AML-193 (cell line): Measurements from ENCODE around the gene VSIG8.

Source experiments
- DNase-seq, 2 experiments: peaks; one replicate each; lab custom pipeline; 2025; lab: John Stamatoyannopoulos, UW

VSIG8 gene

DNA sequence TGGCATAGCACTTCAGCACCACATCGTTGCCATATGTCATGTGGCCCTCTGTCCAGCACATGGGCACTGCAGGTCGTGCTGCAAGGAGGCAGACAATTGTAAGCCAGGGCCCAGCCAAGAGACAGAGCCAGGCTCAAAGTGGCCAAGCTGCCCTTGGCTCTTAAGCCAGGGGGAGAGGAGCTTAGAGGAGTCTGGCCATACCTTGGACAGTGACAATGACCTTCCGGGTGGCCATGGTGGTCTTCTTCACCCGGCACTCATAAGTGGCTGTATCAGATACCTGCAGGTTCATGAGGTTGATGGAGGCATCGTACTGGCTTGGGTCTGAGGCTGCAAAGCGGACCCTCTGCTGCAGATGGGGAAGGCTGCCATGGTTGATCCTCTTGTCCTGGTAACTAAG lies 4.6 kb downstream of the VSIG8 start:
- DNase-seq: no peak

DNA sequence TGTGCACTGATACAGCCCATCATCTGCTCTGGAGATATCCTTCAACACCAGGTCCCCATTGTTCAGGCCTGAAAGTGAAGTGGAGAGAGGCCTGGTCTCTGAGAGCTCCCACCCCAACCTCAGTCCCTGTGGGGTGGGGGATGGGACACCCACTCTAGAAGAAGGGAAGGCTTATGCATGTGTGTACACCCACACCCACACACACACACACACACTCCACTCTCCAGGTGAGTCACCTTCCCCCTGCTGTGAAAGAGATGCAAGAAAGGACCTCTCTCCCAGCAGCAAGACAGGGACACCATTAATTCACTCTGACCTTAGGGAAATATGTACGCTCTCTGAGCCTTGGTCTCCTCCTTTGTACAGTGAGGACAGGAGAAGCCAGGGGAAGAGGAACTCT lies 5.9 kb downstream of the VSIG8 start:
- DNase-seq: no peak

DNA sequence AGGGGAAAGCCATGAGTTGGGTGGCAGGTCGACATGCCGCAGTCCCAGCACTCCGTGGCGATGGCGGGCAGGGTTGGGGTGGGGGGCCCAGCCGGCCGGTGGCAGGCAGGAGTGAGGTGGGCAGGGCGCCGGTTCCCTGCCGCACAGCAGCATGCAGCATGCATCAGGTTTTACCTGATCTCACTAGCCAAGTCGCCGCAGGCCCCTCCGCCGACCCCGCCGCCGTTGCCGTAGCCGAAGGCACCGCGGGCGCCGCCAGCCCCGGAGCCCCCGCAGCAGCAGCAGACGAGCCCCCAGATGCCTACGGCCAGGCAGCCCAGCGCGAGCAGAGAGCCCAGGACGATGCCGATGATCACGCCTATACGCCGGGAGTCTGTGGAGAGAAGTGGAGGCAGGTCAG lies 6.7 kb downstream of the VSIG8 start:
- no peak for DNase-seq

GRCh38 chr1:159854693-159855192 lies 7.7 kb downstream of the VSIG8 start:
- peak; percentile 26 to 36 for DNase-seq

DNA sequence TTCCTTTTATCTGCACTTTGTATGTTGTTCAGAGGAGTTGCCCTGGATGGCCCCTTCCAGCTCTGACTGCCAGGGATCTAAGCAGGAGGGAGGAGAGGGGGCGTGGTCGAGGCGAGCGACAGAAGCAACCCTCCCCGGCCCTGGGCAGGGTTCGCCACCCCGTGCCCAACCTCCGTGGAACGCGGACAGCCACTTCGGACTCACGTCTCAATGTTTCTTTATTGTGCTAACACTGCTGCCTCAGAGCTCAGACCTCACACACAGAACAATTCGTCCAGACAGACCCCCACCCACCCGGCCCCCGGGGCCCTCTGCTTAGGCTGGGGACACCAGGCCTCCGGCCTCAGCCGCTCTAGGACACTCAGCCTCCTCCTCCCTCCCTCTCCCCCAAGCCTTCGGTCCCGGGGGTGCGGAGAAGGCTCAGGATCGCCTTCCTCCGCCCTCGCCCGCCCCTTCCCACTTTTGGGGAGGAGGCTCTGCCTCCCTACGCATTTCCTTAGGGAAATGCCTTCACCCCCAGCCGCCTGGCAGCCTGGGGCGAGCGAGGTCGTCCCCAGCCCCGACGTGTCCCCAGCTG lies 8.3 kb downstream of the VSIG8 start:
- no peak for DNase-seq

GRCh38 chr1:159853417-159854115 lies 8.9 kb downstream of the VSIG8 start:
- no peak for DNase-seq

DNA sequence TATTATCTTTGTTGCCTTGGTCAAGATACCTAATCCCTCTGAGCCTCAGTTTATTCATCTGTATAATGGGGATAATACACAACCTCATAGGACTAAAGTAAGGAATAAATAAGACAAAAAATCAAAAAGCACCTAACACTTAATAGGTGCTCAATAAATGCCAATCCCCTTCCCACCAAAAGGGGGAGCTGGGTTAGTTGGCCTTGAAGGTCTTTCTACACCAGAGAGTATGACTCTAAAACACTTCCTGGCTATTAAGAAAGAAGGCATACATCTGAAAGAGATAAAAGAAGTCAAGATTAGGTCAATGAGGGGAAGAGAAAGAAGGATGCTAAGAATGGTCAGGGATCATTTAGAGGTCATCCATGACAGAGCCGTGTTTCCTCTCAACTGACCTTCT lies 11.1 kb downstream of the VSIG8 start:
- DNase-seq: peak; percentile 19 to 46

DNA sequence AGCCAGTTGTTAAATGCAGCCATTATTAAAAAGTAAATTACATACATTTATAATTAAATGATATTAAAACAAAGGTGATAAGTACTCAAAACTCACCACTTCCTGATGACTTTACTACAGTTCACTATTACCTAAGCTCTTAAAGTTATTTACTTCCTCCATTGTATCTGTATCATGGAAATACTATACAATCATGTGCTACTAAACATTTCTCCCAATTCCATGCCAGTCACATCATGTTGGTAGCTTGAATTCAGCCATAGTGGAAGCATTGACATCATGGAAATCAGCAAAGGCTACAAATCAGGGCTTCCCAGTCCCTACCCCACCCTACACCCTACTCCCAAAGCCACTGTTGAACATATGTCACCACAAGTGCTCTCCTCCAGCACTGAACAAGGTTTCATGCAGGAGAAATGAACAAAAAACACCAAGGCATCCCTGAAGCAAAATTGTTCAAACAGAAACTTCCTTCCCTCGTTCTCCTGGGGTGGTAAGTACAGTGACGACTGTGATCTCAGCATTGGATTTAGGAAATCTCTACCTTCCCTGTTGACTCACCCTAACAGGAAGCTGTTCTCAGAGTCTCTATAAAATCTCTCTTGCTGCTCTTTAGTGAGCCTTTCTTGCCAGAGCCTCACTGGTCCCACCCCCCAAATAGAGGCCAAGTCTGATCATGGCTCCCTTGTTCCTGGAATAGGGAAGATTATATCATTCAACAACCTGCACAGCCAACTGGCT lies 12.7 kb downstream of the VSIG8 start:
- DNase-seq: no peak

DNA sequence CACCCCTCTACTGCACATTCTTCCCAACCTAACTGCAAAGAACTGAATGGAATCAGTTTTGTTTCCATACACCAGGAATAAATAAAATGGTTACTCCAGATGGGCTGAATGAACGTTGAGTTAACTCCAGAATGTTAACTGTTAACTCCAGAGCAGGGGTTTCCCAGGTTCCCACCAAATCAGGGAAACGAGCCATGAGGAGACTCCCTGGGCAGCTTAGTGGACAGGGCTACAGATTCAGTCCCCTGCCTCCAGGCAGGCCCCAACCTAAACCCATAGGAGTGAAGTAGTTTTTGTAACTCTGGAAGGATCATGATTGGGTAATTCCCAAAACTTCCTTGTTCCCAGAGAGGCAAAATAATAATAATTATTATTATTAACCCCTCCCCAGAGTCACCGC lies 14.1 kb downstream of the VSIG8 start:
- DNase-seq: no peak

DNA sequence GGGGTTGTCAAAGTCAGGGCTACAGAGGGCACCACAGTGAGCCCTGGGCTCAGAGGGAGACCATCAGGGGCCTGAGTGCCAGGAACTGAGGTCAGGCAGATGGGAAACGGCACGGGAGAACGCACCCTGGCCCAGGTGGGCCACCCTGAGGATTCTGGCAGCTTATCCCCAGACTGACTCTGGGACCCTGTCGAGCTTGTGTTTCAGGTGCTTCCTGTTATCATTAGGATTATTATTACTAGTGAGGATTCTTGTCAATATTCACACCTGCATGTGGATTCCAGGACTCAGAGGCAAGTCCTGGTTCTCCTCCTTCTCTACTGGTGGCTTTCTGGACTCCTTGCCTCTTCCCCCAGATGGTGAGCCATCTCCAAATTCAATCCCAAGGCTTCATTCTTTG lies 15.2 kb downstream of the VSIG8 start:
- no peak for DNase-seq

DNA sequence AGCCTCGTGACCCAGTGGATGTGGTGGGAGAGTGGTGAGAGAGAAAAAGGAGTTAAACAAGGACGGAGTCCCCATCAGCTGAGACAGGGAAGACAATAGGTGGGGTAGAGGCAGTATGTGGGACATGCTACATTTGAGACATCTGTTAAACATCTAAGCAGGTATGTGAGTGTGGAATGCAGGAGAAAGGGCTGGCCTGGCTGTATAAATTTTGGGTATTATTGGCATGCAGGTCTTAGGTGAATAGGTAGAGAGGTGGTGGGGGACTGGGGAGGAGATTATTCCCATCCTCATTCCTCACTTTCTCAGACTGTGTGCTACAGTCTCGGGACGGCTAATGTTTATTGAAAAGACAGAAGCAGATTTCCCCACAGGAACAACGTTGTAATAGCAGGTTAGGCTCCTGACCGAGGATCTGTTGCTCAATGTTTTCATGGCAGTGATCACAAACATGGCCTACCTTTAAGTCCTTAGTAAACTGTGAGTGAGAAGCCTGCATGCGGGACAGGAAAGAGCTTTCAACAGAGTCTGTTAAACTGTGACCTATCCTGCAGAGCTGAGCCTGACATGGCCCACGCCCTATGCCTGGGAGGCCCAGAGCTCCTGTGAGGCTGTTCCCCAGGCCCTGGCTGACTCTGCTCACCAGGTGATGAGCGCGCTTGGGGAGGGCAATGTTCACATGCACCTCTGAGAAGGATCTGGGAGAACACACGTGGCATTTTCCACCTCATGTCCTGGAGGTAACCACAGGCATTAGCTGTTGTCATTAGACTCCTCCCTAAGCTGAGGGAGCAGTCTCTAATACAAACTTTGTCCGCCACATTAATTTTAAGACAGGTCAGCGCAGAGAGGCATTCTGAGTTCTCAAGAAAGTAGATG lies 16.5 kb downstream of the VSIG8 start:
- DNase-seq: no peak

DNA sequence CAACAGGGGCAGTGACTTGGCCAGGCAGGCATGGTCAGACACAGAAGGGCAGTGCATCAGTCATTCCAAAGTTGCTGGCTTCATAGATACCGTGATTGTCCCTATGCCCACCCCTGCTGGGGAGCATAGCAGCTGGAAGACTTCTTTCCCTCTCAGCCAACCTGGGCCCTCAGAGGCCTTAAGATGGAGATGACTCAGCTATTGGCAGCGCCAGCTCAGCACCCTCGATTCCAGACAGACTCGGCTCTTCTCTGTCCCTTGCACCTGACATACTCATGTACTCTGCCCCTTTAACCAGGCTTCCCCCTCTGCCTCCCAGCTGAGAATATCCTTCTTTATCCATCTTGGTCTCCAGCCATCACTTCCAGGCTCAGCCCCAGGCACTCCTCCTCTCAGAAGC lies 19.0 kb downstream of the VSIG8 start:
- no peak for DNase-seq

- no peak for DNase-seq
Measured at GRCh38 chr1:159841749-159842148, 20.7 kb downstream of the VSIG8 start.

DNA sequence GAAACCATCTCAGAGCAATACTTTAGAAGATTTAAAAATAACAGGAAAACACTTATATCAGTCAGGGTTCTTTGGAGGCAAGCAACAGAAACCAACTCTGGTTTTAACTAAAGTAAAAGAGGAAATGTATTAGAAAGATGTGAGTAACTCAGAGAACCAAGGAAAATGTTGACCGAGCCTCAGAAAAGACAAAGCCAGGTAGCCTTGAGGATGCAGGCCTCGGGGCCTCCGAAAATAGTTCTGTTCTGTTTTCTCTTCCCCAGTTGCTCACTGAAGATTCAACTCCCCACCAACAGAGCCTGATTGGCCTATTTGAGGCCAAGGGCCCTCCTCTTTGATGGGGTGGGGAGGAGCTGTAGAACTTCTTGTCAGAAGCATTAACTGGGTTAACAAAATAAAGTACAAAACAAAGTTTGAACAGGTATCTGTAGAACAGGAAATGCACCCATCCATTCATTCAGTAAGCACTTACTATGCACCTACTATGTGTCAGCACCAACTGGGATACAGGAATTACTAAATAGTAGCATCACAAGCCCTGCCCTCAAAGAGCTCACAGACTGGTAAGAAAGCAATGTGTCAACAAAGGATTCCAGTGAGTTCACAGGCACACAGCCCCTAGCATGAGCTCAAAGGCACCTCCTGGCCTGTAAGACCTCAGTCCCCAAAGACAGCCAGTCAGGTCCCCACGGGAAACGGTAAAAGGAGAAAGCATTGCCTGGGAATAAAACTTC lies 23.2 kb downstream of the VSIG8 start:
- no peak for DNase-seq

DNA sequence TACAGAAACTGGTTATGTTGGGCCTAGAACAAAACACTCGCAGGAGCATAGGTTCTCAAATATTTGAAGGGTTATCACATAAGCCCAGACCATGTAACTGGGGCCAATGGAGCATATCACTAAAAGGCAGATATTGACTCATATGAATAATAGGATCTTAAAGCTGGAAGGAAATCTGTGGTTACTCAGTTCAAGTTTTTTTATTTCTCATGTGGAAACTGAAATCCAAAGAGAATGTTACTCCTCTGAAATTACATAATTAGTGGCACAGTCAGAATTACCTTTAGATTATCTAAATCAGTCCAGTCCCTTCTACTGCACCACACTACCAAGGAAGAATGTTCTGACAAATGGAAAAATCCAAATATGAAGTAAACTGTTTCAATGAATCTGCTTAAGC lies 23.7 kb downstream of the VSIG8 start:
- no peak for DNase-seq

GRCh38 chr1:159835862-159836525 lies 26.5 kb downstream of the VSIG8 start:
- no peak for DNase-seq

DNA sequence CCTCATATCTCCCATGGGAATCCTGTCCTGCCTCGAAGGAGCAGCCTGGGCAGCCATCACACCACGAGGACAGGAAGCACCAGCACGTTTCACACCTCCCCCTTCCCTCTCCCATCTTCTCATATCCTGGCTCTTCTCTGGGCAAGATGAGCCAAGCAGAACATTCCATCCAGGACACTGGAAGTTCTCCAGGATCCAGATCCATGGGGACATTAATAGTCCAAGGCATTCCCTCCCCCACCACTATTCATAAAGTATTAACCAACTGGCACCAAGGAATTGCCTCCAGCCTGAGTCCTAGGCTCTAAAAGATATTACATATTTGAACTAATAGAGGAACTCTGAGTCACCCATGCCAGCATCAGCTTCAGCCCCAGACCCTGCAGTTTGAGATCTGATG lies 27.1 kb downstream of the VSIG8 start:
- no peak for DNase-seq

DNA sequence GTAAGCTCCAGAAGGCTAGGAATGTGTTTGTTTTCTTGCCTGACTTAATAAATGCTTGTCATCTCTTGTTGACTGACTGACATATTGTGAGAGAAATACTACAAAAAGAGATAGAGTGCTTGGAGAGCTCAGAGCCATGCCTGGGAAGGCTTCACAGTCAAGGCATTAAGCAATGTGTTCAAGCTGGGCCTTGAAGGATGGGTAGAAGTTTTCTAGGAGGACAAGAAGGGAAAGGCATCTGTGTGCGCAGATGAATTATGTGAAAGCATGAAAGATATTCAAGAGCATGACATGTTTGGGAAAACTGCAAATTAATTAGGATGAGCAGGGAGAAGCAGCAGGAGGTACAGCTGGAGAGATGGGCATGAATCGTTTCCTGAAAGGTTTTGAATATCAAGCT lies 30.1 kb downstream of the VSIG8 start:
- DNase-seq: no peak

DNA sequence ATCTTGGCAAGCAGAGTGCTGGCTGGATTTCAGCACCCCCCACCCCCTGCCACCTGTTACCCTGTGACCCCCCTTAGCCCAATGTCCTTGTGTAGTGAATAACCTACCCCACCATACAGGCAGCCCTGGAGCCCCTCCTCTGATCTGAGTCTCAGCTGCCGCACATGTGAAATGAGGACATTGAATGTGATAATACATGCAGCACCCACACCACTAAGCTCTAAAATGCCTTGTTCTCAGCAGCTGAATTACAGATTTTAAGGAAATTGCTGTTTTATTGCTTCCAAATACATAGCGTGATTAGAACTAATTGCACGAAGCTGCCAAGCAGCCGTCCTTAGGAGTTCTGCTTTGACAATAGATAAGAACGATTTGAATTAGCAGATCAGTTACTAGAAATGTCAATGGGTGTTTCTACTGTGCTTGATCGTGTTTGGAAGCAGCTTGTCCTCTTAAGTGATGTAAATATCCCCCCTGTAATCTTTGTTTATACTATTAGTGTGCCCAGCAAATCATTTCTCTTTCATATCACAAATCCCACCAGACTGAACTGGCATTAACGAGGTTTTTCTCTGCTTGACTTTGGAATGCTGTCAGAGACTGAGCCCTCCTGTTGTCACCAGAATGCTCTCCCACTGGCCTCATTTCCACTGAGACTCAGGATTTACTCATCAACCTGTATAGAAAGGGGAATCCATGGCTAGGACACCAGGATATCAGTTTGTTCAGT lies 30.9 kb downstream of the VSIG8 start:
- no peak for DNase-seq

GRCh38 chr1:159830722-159831121 lies 31.7 kb downstream of the VSIG8 start:
- no peak for DNase-seq
